GM18861 (cell line): Measurements from ENCODE around the gene USP3.
"Not testable (repeated sequence)": the region's sequence is repeated elsewhere in the genome, so short reads cannot be mapped to it uniquely, and the experiment has no call there.

Source experiments
- ATAC-seq: cut with Tn5 transposase; IDR thresholded peaks from one replicate; pipeline ENCODE4 v1.9.1; 2021; ENCODE audit not compliant: unreplicated experiment

The USP3 gene

GRCh38 chr15:63509955-63510940 is 5.9 kb downstream of the USP3 start:
- ATAC-seq = no peak

GRCh38 chr15:63512148-63512547 is 7.8 kb downstream of the USP3 start:
- ATAC-seq = no peak

GRCh38 chr15:63513271-63513670 is 8.9 kb downstream of the USP3 start:
- no peak for ATAC-seq

GRCh38 chr15:63513728-63514127 is 9.3 kb downstream of the USP3 start:
- no peak for ATAC-seq

- ATAC-seq = no peak
Measured at GRCh38 chr15:63514531-63514943, 10.1 kb downstream of the USP3 start.

GRCh38 chr15:63517202-63517601 is 12.8 kb downstream of the USP3 start:
- ATAC-seq = no peak

GRCh38 chr15:63517628-63518027 is 13.2 kb downstream of the USP3 start:
- no peak for ATAC-seq

- no peak for ATAC-seq
Measured at GRCh38 chr15:63519041-63519440, 14.6 kb downstream of the USP3 start.

GRCh38 chr15:63519548-63520178 is 15.3 kb downstream of the USP3 start:
- no peak for ATAC-seq

GRCh38 chr15:63520462-63520861 is 16.1 kb downstream of the USP3 start:
- not testable (repeated sequence) for ATAC-seq

GRCh38 chr15:63522225-63522578 is 17.8 kb downstream of the USP3 start:
- ATAC-seq = no peak

- no peak for ATAC-seq
Measured at GRCh38 chr15:63523306-63523990, 19.1 kb downstream of the USP3 start.

GRCh38 chr15:63524316-63525015 is 20.1 kb downstream of the USP3 start:
- ATAC-seq = no peak

GRCh38 chr15:63526401-63526800 is 22.0 kb downstream of the USP3 start:
- ATAC-seq = no peak

GRCh38 chr15:63528138-63528659 is 23.8 kb downstream of the USP3 start:
- no peak for ATAC-seq

GRCh38 chr15:63530235-63530634 is 25.8 kb downstream of the USP3 start:
- no peak for ATAC-seq

GRCh38 chr15:63530752-63531299 is 26.4 kb downstream of the USP3 start:
- no peak for ATAC-seq

GRCh38 chr15:63531586-63531985 is 27.2 kb downstream of the USP3 start:
- ATAC-seq = no peak

- no peak for ATAC-seq
Measured at GRCh38 chr15:63532307-63532744, 27.9 kb downstream of the USP3 start.

- ATAC-seq = not testable (repeated sequence)
Measured at GRCh38 chr15:63534888-63535287, 30.5 kb downstream of the USP3 start.
